Osteoblast (primary cell): ENCODE data around the gene ADGRG1. TPM values are rescaled to one million over a fixed set of nuclear protein-coding genes. Genes with fewer than 3 reads are reported as not detected.

Experiments used
- DNase-seq: peaks from one replicate; pipeline ENCODE4 v3.0.0; 2011; ENCODE audit warnings: low spot score, mixed read lengths; ENCODE audit not compliant: insufficient read length; ENCODE audit errors: missing footprints
- H2AFZ ChIP-seq: 2 replicates; pipeline ENCODE4 v1.6.0; 2011; ENCODE audit warnings: mild to moderate bottlenecking, low read length
- H3K27ac ChIP-seq: 2 replicates; pipeline ENCODE4 v1.5.1; 2011; ENCODE audit warnings: mild to moderate bottlenecking, low read depth, low read length, moderate library complexity
- H3K27me3 ChIP-seq: 2 replicates; pipeline ENCODE4 v1.6.0; 2012; ENCODE audit warnings: mild to moderate bottlenecking, control low read depth, inconsistent platforms, low read length, moderate library complexity; ENCODE audit not compliant: insufficient read depth
- H3K36me3 ChIP-seq: 2 replicates; pipeline ENCODE4 v1.5.1; 2011; ENCODE audit warnings: mild to moderate bottlenecking, low read length, control low read depth, moderate library complexity; ENCODE audit not compliant: insufficient read depth
- H3K4me1 ChIP-seq: 2 replicates; pipeline ENCODE4 v1.5.1; 2011; ENCODE audit warnings: mild to moderate bottlenecking, low read length, control low read depth, moderate library complexity; ENCODE audit not compliant: insufficient read depth
- H3K4me2 ChIP-seq: 2 replicates; pipeline ENCODE4 v1.6.0; 2011; ENCODE audit warnings: mild to moderate bottlenecking, low read length; ENCODE audit not compliant: insufficient read depth
- H3K4me3 ChIP-seq: fragments of 200-600 bp; sonication (generic); 3 replicates; pipeline ENCODE4 v1.5.1; 2012; ENCODE audit warnings: mild to moderate bottlenecking, low read length, inconsistent platforms; ENCODE audit not compliant: insufficient read depth
- H3K79me2 ChIP-seq: 2 replicates; pipeline ENCODE4 v1.6.0; 2012; ENCODE audit warnings: mild to moderate bottlenecking, low read length, control low read depth, inconsistent platforms; ENCODE audit not compliant: insufficient read depth
- H3K9me3 ChIP-seq: 2 replicates; pipeline ENCODE4 v1.5.1; 2011; ENCODE audit warnings: low read depth, low read length, control low read depth
- H4K20me1 ChIP-seq: 2 replicates; pipeline ENCODE4 v1.6.0; 2012; ENCODE audit warnings: mild to moderate bottlenecking, low read length, control low read depth; ENCODE audit not compliant: insufficient read depth
- total RNA-seq: library from RNA; depleted of rRNA; stranded (reverse); fragments of >200 nt; gene quantifications from 2 replicates; pipeline ENCODE4 v1.2.3, GENCODE V29; 2012
- TF ChIP-seq, protein P1 (sequence below): IDR thresholded peaks from 2 replicates; pipeline ENCODE4 v1.5.1; 2011; ENCODE audit warnings: mild to moderate bottlenecking, low read depth, low read length, moderate library complexity; ENCODE audit errors: extremely low read depth

The ADGRG1 gene
- total RNA-seq, 1 donor, result 0.72 TPM

DNA sequence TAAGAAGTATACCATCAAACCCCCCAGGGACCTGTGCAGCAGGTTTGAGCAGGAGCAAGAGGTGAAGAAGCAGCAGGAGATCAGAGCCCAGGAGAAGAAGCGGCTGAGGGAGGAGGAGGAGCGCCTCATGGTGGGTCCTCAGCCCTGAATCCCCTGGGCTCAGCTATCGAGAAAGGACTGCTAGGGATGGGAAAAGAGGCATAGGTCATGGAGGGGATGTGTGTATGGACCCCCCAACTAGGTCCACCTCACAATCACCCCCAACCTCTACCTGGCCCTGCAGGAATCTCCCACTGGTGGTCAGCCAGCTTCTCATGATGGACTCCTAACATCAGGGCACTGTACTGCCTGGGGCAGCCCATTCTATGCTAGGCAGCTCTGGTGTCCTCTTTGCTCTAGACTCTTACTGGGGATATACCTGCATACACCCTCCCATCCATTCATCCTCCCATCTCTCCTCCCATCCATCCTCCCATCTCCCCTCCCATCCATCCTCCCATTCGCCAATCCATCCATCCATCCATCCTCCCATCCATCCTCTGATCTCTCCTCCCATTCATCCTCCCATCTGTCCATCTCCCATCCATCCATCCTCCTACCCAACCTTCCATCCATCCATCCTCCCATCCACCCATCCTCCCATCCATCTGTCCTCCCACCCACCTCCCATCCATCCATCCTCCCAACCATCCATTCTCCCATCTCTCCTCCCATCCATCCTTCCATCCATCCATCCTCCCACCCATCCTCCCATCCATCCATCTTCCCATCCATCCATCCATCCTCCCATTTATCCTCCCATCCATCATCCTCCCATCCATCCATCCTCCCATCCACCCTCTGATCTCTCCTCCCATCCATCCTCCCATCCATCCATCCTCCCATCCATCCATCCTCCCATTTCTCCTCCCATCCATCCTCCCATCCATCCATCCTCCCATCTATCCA, 76.7 kb downstream of the ADGRG1 start:
- Histone ChIP-seq H3K4me3 (no peak overlapping the region), H3K36me3 (no peaks in the 10 kb centered on the region), H4K20me1 (no peaks in the 10 kb centered on the region), H3K4me1 (no peaks in the 10 kb centered on the region), H3K27me3 (peaks cover 28% of the 10 kb centered on the region), H3K79me2 (no peaks in the 10 kb centered on the region), H3K27ac (no peak overlapping the region), H2AFZ (no peak overlapping the region), H3K9me3 (no peaks in the 10 kb centered on the region), H3K4me2 (no peak overlapping the region)
- DNase-seq, result no peak
- TF ChIP-seq, protein P1, sequence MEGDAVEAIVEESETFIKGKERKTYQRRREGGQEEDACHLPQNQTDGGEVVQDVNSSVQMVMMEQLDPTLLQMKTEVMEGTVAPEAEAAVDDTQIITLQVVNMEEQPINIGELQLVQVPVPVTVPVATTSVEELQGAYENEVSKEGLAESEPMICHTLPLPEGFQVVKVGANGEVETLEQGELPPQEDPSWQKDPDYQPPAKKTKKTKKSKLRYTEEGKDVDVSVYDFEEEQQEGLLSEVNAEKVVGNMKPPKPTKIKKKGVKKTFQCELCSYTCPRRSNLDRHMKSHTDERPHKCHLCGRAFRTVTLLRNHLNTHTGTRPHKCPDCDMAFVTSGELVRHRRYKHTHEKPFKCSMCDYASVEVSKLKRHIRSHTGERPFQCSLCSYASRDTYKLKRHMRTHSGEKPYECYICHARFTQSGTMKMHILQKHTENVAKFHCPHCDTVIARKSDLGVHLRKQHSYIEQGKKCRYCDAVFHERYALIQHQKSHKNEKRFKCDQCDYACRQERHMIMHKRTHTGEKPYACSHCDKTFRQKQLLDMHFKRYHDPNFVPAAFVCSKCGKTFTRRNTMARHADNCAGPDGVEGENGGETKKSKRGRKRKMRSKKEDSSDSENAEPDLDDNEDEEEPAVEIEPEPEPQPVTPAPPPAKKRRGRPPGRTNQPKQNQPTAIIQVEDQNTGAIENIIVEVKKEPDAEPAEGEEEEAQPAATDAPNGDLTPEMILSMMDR, result no peak

DNA sequence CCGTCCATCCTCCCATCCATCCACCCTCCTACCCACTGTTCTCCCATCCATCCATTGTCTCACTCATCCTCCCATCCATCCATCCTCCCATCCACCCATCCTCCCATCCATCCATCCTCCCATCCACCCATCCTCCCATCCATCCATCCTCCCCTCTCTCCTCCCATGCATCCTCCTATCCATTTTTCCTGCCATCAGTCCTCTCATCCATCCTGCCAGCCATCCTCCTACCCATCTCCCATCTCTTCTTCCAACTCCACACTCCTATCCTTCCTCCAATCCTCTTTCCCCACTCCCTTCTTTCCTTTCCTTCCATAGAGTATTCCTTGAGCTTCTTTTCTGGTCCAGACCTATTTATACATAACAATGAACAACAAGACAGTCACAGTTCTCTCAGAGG, 78.3 kb downstream of the ADGRG1 start:
- Histone ChIP-seq H3K36me3 (no peaks in the 10 kb centered on the region), H3K27ac (no peak overlapping the region), H3K4me2 (no peak overlapping the region), H3K79me2 (no peaks in the 10 kb centered on the region), H3K9me3 (no peaks in the 10 kb centered on the region), H3K4me1 (no peaks in the 10 kb centered on the region), H4K20me1 (no peaks in the 10 kb centered on the region), H2AFZ (no peak overlapping the region), H3K4me3 (no peak overlapping the region), H3K27me3 (peaks cover 41% of the 10 kb centered on the region)
- DNase-seq, result no peak
- TF ChIP-seq, protein P1, result no peak

DNA sequence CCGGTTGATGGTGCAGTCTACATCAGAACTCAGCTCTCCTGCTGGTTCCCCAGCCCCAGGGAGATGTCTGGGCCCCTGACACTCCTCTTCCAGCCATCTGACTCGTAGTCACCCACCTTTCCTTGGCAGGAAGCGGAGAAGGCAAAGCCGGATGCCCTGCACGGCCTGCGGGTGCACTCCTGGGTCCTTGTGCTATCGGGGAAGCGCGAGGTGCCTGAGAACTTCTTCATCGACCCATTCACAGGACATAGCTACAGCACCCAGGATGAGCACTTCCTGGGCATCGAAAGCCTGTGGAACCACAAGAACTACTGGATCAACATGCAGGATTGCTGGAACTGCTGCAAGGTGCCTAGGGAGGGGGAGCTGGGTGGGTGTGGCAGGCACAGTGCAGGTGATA, 78.9 kb downstream of the ADGRG1 start:
- no peaks in the 10 kb centered on the region for H3K79me2 ChIP-seq
- no peaks in the 10 kb centered on the region for H4K20me1 ChIP-seq
- DNase-seq, result no peak
- no peak overlapping the region for H3K4me2 ChIP-seq
- H3K27me3 ChIP-seq, result peaks cover 43% of the 10 kb centered on the region
- no peaks in the 10 kb centered on the region for H3K36me3 ChIP-seq
- no peak overlapping the region for H2AFZ ChIP-seq
- no peak overlapping the region for H3K27ac ChIP-seq
- no peaks in the 10 kb centered on the region for H3K4me1 ChIP-seq
- H3K4me3 ChIP-seq, result no peak overlapping the region
- no peaks in the 10 kb centered on the region for H3K9me3 ChIP-seq
- TF ChIP-seq, protein P1, result no peak

DNA sequence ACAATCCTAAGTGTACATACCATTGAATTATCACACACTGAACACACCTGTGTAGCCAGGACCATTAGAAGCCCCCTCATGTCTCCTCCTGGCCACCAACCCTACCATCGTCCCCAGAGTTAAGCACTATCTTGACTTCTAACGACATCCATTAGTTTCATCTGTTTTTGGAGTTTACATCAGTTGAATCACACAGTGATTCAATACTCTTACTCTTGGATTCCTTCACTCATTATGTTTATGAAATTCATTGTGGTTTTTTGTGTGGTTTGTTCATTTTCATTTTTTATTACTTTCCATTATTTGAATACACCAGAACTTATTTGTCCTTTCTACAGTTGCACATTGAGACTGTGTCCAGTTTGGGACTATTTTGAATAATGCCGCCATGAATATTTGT, 79.7 kb downstream of the ADGRG1 start:
- DNase-seq, result peak; percentile 71
- Histone ChIP-seq H3K36me3 (no peaks in the 10 kb centered on the region), H3K27ac (no peak overlapping the region), H3K4me2 (no peak overlapping the region), H3K4me1 (no peaks in the 10 kb centered on the region), H4K20me1 (no peaks in the 10 kb centered on the region), H3K27me3 (peaks cover 50% of the 10 kb centered on the region), H3K79me2 (no peaks in the 10 kb centered on the region), H2AFZ (no peak overlapping the region), H3K9me3 (no peaks in the 10 kb centered on the region), H3K4me3 (no peak overlapping the region)
- TF ChIP-seq, protein P1, result no peak
